Measurements from ENCODE around the gene RPA1.

The RPA1 gene

GRCh38 chr17:1908699-1909309 is 79.0 kb downstream of the RPA1 start (continued):
- TF ChIP-seq ZNF645 (tag by site-specific recombination; IDR thresholded peaks at IDR 0.05) (no peak), ZNF311 (tag by site-specific recombination; IDR thresholded peaks at IDR 0.05; ENCODE audit: borderline replicate concordance) (no peak), ZNF654 (tag by site-specific recombination; IDR thresholded peaks at IDR 0.05; ENCODE audit: low read depth) (peak; percentile 77), ZNF391 (tag by site-specific recombination; IDR thresholded peaks at IDR 0.05; ENCODE audit: borderline replicate concordance, low read depth) (no peak), ZNF585B (tag by site-specific recombination; IDR thresholded peaks at IDR 0.05) (no peak), ZNF776 (tag by site-specific recombination; IDR thresholded peaks at IDR 0.05; ENCODE audit: borderline replicate concordance) (no peak), ZNF423 (tag by site-specific recombination; IDR thresholded peaks at IDR 0.05) (no peak), ZNF677 (tag by site-specific recombination; IDR thresholded peaks at IDR 0.05) (no peak), HOXD13 (CRISPR knock-in tag; IDR thresholded peaks at IDR 0.05; ENCODE audit: borderline replicate concordance) (no peak), ZNF555 (tag by site-specific recombination; conservative IDR thresholded peaks at IDR 0.05) (no peak), ZNF488 (tag by site-specific recombination; IDR thresholded peaks at IDR 0.05) (no peak), ZBTB7A (tag by site-specific recombination; IDR thresholded peaks at IDR 0.05; ENCODE audit: low read depth) (no peak), ZBTB17 (tag by site-specific recombination; IDR thresholded peaks at IDR 0.05) (peak; percentile 57), ZNF558 (tag by site-specific recombination; IDR thresholded peaks at IDR 0.05) (no peak)

- Histone ChIP-seq H3K9me3 (ENCODE audit: control insufficient read depth, insufficient read depth, low read depth, low read length) (no peaks in the 10 kb centered on the region), H3K27ac (ENCODE audit: extremely low read depth, low read depth, low read length) (no peak overlapping the region), H3K4me3 (ENCODE audit: low read depth, low read length) (no peak overlapping the region), H3K36me3 (ENCODE audit: control insufficient read depth in 2 of 2, insufficient read depth in 1 of 2, low read length in 2 of 2) (no peaks in the 10 kb centered on the region), H3K4me1 (ENCODE audit: control insufficient read depth, insufficient read depth, low read length) (peaks cover 7% of the 10 kb centered on the region)
- ChIA-PET CTCF (interaction anchor here (0.6 to 4.6 kb wide), 26 partner anchors 9 to 506 kb away, joined by 3 to 145 read pairs (median 4); partner anchors contain the start of genes DPH1, HIC1, OVCA2 and RTN4RL1), POLR2A (interaction anchor here (1.5 to 1.6 kb wide), 2 partner anchors 80 to 133 kb away, joined by 3 to 4 read pairs; partner anchors contain the start of genes RPA1 and SMYD4)
- no peak for TF ChIP-seq ZNF510 (tag by site-specific recombination; IDR thresholded peaks at IDR 0.05; ENCODE audit: insufficient replicate concordance)
- TF ChIP-seq ZNF639 (tag by site-specific recombination; IDR thresholded peaks at IDR 0.05) = no peak
- TF ChIP-seq ZFP41 (tag by site-specific recombination; IDR thresholded peaks at IDR 0.05; ENCODE audit: borderline replicate concordance) = no peak
- TF ChIP-seq HOXA7 (CRISPR knock-in tag; IDR thresholded peaks at IDR 0.05; ENCODE audit: borderline replicate concordance) = no peak
- TF ChIP-seq ZSCAN5A (tag by site-specific recombination; IDR thresholded peaks at IDR 0.05) = no peak
- no peak for TF ChIP-seq SCRT2 (tag by site-specific recombination; IDR thresholded peaks at IDR 0.05)
- TF ChIP-seq ATF2 (tag by site-specific recombination; IDR thresholded peaks at IDR 0.05; ENCODE audit: low read depth) = no peak
- no peak for TF ChIP-seq AEBP2 (tag by site-specific recombination; IDR thresholded peaks at IDR 0.05; ENCODE audit: borderline replicate concordance)
- no peak for TF ChIP-seq FEZF1 (tag by site-specific recombination; IDR thresholded peaks at IDR 0.05)
- TF ChIP-seq ZNF354C (tag by site-specific recombination; IDR thresholded peaks at IDR 0.05; ENCODE audit: borderline replicate concordance, low read depth) = no peak
- TF ChIP-seq ZNF548 (tag by site-specific recombination; IDR thresholded peaks at IDR 0.05) = no peak
- TF ChIP-seq PRDM4 (tag by site-specific recombination; IDR thresholded peaks at IDR 0.05) = no peak
- TF ChIP-seq ZXDB (tag by site-specific recombination; IDR thresholded peaks at IDR 0.05) = no peak
Measured at GRCh38 chr17:1909985-1910384, 80.2 kb downstream of the RPA1 start.

Measured in HEK293 (cell line).